ENCODE results near the gene FAM120B.

The FAM120B gene

GRCh38 chr6:170366248-170366960 is 59.8 kb downstream of the FAM120B start:
- CTCF ChIA-PET: interaction anchor here (0.8 to 1.4 kb wide), 2 partner anchors 151 to 535 kb away, joined by 3 read pairs; no protein-coding TSS in a partner anchor
- H3K4me3 ChIP-seq (ENCODE audit: low read depth, low read length): no peak overlapping the region
- POLR2A ChIA-PET: interaction anchor here (0.9 kb wide), 1 partner anchor 18 kb away, joined by 3 read pairs; no protein-coding TSS in a partner anchor
- TF ChIP-seq CTCF (IDR thresholded peaks at IDR 0.05; ENCODE audit: insufficient read depth, low read length, missing control alignments): no peak
- no peak for DNase-seq (ENCODE audit: low read depth, low spot score)

- no peak overlapping the region for H3K4me3 ChIP-seq (ENCODE audit: low read depth, low read length)
- TF ChIP-seq CTCF (IDR thresholded peaks at IDR 0.05; ENCODE audit: insufficient read depth, low read length, missing control alignments): no peak
- no peak for DNase-seq (ENCODE audit: low read depth, low spot score)
- POLR2A ChIA-PET: interaction anchor here (0.9 kb wide), 1 partner anchor 19 kb away, joined by 3 read pairs; no protein-coding TSS in a partner anchor
- CTCF ChIA-PET: interaction anchor here (0.8 to 1.4 kb wide), 2 partner anchors 150 to 536 kb away, joined by 3 read pairs; no protein-coding TSS in a partner anchor
These were observed 60.7 kb downstream of the FAM120B start for GRCh38 chr6:170367241-170367640.

- ChIA-PET CTCF (no interaction called here), POLR2A (no interaction called here)
- no peak for TF ChIP-seq CTCF (IDR thresholded peaks at IDR 0.05; ENCODE audit: insufficient read depth, low read length, missing control alignments)
- DNase-seq (ENCODE audit: low read depth, low spot score): no peak
- H3K4me3 ChIP-seq (ENCODE audit: low read depth, low read length): no peak overlapping the region
These were observed 62.0 kb downstream of the FAM120B start for GRCh38 chr6:170368544-170368943.

GRCh38 chr6:170369403-170369802 is 62.8 kb downstream of the FAM120B start:
- POLR2A ChIA-PET: no interaction called here

GRCh38 chr6:170370416-170370815 is 63.9 kb downstream of the FAM120B start:
- POLR2A ChIA-PET: no interaction called here
- no peak for TF ChIP-seq CTCF (IDR thresholded peaks at IDR 0.05; ENCODE audit: insufficient read depth, low read length, missing control alignments)
- CTCF ChIA-PET: interaction anchor here (1.2 kb wide), 1 partner anchor 159 kb away, joined by 3 read pairs; no protein-coding TSS in a partner anchor
- DNase-seq (ENCODE audit: low read depth, low spot score): no peak
- H3K4me3 ChIP-seq (ENCODE audit: low read depth, low read length): no peak overlapping the region

More at GRCh38 chr6:170369403-170369802, 62.8 kb downstream of the FAM120B start:
- CTCF ChIA-PET: interaction anchor here (1.0 kb wide), 1 partner anchor 15 kb away, joined by 3 read pairs; no protein-coding TSS in a partner anchor
- DNase-seq (ENCODE audit: low read depth, low spot score): no peak
- TF ChIP-seq CTCF (IDR thresholded peaks at IDR 0.05; ENCODE audit: insufficient read depth, low read length, missing control alignments): no peak
- H3K4me3 ChIP-seq (ENCODE audit: low read depth, low read length): no peak overlapping the region

GRCh38 chr6:170371080-170371479 is 64.5 kb downstream of the FAM120B start:
- DNase-seq (ENCODE audit: low read depth, low spot score): no peak
- CTCF ChIA-PET: no interaction called here
- H3K4me3 ChIP-seq (ENCODE audit: low read depth, low read length): no peak overlapping the region
- TF ChIP-seq CTCF (IDR thresholded peaks at IDR 0.05; ENCODE audit: insufficient read depth, low read length, missing control alignments): no peak
- POLR2A ChIA-PET: no interaction called here
